ENCODE measurements around the gene ANKH.

The ANKH gene

GRCh38 chr5:14707811-14708390 lies 163.7 kb downstream of the ANKH start:
- DNase-seq = no peak

GRCh38 chr5:14706615-14707021 lies 165.0 kb downstream of the ANKH start:
- DNase-seq = no peak

- DNase-seq = no peak
Observed at GRCh38 chr5:14705556-14705955, 166.0 kb downstream of the ANKH start.

GRCh38 chr5:14702238-14702839 lies 169.2 kb downstream of the ANKH start:
- no peak for DNase-seq

GRCh38 chr5:14701556-14701955 lies 170.0 kb downstream of the ANKH start:
- DNase-seq = no peak

- DNase-seq = no peak
Observed at GRCh38 chr5:14700478-14701436, 170.8 kb downstream of the ANKH start.

- no peak for DNase-seq
Observed at GRCh38 chr5:14699807-14700400, 171.7 kb downstream of the ANKH start.

- DNase-seq = no peak
Observed at GRCh38 chr5:14699159-14699558, 172.4 kb downstream of the ANKH start.

- DNase-seq = no peak
Observed at GRCh38 chr5:14698495-14698894, 173.1 kb downstream of the ANKH start.

- no peak for DNase-seq
Observed at GRCh38 chr5:14696851-14697250, 174.7 kb downstream of the ANKH start.

GRCh38 chr5:14696057-14696456 lies 175.5 kb downstream of the ANKH start:
- no peak for DNase-seq

- no peak for DNase-seq
Observed at GRCh38 chr5:14695152-14695551, 176.4 kb downstream of the ANKH start.

GRCh38 chr5:14693070-14693469 lies 178.5 kb downstream of the ANKH start:
- no peak for DNase-seq

GRCh38 chr5:14687023-14687665 lies 184.4 kb downstream of the ANKH start:
- DNase-seq = no peak

- no peak for DNase-seq
Observed at GRCh38 chr5:14686517-14686916, 185.1 kb downstream of the ANKH start.

- DNase-seq = no peak
Observed at GRCh38 chr5:14685757-14686156, 185.8 kb downstream of the ANKH start.

GRCh38 chr5:14684757-14685156 lies 186.8 kb downstream of the ANKH start:
- DNase-seq = no peak

GRCh38 chr5:14683906-14684455 lies 187.6 kb downstream of the ANKH start:
- no peak for DNase-seq

- no peak for DNase-seq
Observed at GRCh38 chr5:14681236-14681752, 190.3 kb downstream of the ANKH start.

- DNase-seq = no peak
Observed at GRCh38 chr5:14679595-14679994, 192.0 kb downstream of the ANKH start.

- no peak for DNase-seq
Observed at GRCh38 chr5:14678773-14679334, 192.7 kb downstream of the ANKH start.

- DNase-seq = no peak
Observed at GRCh38 chr5:14676320-14676719, 195.3 kb downstream of the ANKH start.

Data from DMS79 treated with DMSO at 0.1 percent for 48 hours (cell line).